Measurements from ENCODE around the gene TDRD12.
"Not testable (repeated sequence)": the region's sequence is repeated elsewhere in the genome, so short reads cannot be mapped to it uniquely, and the experiment has no call there.

The TDRD12 gene

DNA sequence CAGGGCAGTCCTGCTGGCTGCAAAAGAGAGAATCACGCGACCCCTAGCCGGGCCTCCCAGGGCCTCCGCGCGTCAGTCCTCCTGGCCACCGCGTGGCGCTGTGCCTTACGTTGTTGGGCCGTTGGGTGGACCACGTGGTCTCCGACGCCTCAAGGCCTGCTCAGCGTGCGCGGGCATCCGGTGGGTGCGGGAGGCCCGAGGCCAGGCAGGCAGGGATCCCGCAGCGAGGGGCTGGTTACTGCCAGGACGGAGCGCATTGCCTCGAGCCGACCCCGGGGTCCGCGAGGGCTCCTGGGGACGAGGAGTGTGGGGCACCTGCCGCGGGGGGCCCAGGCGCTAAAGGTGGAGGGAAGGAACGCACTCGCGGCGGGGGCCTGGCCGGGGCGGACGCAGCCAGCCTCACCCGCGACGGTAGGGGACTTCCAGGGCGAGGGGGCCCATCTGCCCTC is at the start of gene TDRD12:
TDRD12 (plus strand) TSS at position 157 of the 449 bp plus-strand sequence. CDS start 306 bp downstream, outside the sequence.
- DNase-seq, result no peak

GRCh38 chr19:32671883-32672593 is 47.5 kb upstream of the TDRD12 start:
- no peak for DNase-seq

DNA sequence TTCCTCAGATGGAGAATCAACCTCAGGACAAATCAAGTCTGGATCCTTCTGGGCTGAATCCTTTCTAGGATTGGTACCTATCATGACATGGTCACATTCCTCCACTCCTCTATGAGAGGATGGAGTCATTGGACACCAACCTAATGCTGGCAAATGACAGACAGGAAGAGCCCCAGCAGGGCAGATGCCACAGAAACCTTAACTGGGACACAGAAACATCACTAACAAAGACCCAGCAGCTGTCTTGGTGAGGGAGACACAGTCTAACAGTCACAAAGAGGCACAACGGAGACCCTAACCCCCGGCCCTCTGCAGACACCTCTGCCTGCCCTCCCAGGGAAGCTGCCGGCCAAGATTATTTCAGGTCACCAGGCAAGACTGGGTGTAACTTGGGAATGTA is 46.7 kb upstream of the TDRD12 start:
- no peak for DNase-seq

DNA sequence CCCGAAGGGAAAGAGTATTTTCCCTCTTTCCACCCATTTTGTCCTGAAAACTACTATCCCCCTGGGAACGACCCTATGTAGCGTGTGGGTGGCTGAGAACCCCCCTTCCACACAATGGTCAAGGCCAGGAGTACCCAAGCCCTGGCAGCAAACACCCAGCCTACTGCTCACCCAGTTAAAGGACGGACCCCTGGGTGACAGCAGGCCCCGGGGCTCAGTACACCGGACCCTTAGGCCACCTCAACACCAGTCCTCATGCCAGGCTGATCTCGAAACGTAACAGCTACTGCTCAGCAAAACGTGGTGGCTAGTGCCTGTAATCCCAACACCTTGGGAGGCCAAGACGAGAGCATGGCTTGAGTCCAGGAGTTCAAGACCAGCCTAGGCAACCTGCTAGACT is 46.0 kb upstream of the TDRD12 start:
- no peak for DNase-seq

- DNase-seq, result no peak
These were observed 45.2 kb upstream of the TDRD12 start for GRCh38 chr19:32674153-32674930.

DNA sequence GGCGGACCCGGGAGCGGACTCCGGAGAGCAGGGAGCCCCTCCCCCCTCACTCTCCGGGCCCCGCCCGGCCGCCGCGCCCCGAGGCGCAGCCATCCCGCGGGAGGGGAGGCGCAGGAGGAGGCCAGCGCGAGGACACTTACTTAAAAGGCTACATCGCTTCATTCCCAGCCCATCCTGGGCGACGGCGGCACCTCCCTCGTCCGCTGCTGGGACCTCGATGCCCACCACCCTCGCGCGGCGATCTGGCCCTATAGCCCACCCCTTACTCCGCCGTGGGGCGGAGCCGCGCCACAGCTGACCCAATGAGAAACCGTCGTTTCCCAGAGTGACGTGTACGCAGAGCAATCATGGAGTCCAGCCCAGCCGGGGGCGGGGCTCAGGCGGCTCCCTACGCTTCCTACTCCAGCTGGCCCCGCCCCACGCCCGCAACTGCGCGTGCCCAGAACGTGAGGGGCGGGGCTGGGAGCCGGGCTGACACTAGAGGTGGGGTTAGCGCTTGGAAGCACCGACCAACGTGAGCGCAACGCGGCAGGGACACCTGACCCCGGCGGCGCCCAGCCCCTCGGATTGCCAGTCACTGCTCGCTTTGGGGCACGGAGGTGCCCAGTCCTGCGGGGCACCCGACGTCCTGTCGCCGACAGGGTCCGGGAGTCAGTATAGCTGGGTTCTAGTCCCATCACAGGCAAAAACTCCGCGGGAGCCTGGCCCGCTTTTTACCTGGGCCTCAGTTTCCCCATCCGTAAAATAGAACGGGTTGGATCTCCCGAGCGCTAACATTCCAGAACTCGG is 44.4 kb upstream of the TDRD12 start, which contains the start of gene ANKRD27:
ANKRD27 (minus strand) TSS at position 250 of the 789 bp plus-strand sequence. CDS start 16,165 bp downstream, outside the sequence.
- DNase-seq, result peak; percentile 98

DNA sequence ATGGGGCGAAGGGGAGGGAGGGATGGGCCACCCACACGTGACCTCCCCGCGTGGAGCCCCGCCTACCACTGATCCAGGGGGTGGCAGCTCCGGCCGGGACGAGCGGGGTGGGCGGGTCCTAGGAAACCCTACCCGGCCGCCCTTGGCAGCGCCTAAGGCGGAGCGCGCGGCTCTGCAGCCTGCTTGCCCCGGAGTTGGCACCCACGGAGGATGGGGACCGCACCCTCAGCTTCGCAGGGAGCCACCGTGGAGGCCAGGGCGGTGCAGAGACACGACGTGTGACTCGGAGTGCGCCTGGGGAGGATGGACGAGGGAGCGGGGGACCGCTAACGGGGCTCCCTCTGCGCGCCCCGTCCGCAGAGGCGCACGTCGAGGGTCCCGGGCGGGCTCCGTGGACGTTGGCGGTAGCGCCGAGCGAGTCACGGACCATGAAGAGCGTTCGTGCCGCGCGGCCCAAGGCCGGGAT is 43.8 kb upstream of the TDRD12 start, which contains the start of gene RGS9BP:
RGS9BP (plus strand) TSS at position 129 of the 466 bp plus-strand sequence. CDS start 416 bp downstream, outside the sequence.
- DNase-seq, result peak; percentile 47

- peak; percentile 60 for DNase-seq
These were observed 43.2 kb upstream of the TDRD12 start for GRCh38 chr19:32676186-32676894.

DNA sequence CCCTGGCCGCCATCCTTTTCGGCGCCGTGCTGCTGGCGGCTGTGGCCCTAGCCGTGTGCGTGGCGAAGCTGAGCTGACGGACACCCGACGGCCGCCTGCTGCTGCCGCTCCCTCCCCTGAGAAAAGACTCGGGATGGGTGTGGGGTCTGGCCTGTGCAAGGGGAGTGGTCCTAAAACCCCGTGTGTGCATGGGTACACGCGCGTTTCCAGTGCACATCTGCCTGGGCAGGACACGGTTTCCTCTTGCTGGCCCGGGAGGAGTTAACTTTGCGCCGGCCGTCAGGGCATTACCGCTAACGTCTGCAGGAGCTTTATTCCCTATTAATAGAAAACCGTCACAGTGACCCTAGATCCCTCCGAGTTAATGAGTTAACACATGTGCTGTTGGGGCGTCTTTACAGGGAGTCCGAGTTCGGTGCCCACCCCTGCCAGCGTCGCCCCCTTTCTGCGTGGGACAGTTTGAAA is 42.6 kb upstream of the TDRD12 start:
- no peak for DNase-seq

- no peak for DNase-seq
These were observed 41.9 kb upstream of the TDRD12 start for GRCh38 chr19:32677657-32678056.

GRCh38 chr19:32680986-32681385 is 38.6 kb upstream of the TDRD12 start:
- DNase-seq, result no peak

DNA sequence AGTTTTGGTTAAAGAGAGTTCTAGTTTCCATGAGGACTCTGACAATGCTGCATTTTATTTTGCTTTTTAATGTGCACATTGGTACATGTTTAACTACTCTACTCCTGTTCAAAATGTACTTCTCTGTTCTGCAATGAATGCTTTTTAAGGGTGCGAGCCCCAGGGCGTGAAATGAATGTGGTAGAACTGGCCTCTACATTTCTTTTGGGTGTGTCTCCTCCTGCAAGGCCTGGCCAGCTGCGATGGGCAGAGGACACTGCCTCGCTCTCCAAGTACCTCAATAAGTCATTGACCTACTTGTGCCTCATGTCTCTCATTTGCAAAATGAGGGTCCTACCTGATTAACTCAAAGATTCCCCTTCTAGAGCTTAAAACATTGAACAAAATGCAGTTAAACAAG is 37.2 kb upstream of the TDRD12 start:
- DNase-seq, result no peak

DNA sequence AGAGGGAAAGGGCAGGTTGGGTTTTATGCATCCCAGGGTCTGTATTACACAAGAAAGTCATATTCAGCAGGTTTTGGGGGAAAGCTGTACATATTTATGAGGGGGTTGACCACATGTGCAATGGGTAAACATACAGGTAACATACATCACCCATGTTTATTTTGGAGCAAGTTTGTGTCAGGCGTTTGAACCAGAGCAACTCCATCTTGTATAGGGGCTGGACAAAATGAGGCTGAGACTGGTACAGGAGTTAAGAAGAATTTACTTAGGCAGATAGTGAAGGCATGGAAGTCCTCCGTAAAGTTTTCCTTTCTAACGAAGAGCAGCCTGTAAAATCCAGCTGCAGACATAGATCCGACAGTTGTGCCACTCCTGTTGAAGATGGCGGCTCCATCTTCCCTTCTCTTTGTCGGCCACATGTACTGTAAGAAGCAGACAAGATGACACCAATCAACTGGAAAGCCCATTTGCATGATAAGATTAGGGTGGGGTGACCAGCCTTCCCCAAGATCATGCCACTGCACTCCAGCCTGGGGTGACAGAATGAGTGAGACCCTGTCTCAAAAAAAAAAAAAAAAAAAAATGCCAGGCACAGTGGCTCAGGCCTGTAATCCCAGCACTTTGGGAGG is 32.6 kb upstream of the TDRD12 start:
- no peak for DNase-seq

DNA sequence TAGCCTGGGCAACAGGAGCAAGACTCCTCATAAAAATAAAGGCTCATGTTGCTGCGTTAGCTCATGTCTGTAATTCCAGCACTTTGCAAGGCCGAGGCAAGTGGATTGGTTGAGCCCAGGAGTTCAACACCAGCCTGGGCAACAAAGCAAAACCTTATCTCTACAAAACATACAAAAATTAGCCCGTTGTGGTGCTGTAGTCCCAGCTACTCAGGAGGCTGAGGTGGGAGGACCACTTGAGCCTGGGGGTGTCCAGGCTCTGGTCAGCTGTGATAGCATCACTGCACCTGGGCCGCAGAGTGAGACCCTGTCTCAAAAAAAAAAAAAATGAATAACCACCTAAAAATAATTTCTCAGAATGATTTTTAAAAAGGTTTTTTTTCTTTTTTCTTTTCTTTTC is 31.9 kb upstream of the TDRD12 start:
- DNase-seq, result no peak

- no peak for DNase-seq
These were observed 31.3 kb upstream of the TDRD12 start for GRCh38 chr19:32688311-32688710.

- DNase-seq, result peak; percentile 88
These were observed 28.1 kb upstream of the TDRD12 start, which contains the start of gene NUDT19 for GRCh38 chr19:32691291-32691951. Gene NUDT19 (plus strand): TSS chr19:32691821. CDS start chr19:32691961, 140 bp downstream.

- no peak for DNase-seq
These were observed 27.4 kb upstream of the TDRD12 start for GRCh38 chr19:32691952-32692726.

GRCh38 chr19:32692727-32693061 is 26.9 kb upstream of the TDRD12 start:
- DNase-seq, result no peak

DNA sequence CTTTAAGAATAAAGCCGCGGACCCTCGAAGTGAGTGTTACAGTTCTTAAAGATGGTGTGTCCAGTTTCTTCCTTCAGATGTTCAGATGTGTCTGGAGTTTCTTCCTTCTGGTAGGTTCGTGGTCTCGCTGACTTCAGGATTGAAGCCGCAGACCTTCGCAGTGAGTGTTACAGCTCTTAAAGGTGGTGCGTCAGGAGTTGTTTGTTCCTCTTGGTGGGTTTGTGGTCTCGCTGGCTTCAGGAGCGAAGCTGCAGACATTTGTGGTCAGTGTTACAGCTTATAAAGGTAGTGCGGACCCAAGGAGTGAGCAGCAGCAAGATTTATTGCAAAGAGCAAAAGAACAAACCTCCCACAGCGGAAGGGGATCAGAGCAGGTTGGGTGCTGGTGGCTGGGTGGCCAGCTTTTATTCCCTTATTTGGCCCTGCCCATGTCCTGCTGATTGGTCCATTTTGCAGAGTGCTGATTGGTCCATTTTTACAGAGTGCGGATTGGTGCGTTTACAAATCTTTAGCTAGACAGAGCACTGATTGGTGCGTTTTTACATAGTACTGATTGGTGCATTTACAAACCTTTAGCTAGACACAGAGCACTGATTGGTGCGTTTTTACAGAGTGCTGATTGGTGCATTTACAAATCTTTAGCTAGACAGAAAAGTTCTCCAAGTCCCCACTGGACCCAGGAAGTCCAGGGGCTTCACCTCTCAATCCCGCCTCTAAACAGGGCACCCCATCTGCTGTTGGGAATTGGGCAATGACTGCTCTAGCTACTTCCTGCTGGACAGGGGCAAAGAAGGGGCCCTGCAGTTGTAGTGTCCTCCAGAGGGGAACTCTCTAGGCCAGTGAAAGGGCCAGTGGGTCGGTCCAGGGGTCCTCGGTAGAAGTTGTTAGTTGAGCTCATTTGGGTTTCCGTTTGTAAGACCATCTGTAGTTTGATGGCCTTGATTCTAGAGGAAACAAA is 26.1 kb upstream of the TDRD12 start:
- not testable (repeated sequence) for DNase-seq

Data from COR-L47 (cell line).